Measurements from ENCODE around the gene HUWE1.
"Not testable (repeated sequence)": the region's sequence is repeated elsewhere in the genome, so short reads cannot be mapped to it uniquely, and the experiment has no call there.

HUWE1 gene
- total RNA-seq = 394 to 1,436 (median 695) reads per million in 9 experiments

DNA sequence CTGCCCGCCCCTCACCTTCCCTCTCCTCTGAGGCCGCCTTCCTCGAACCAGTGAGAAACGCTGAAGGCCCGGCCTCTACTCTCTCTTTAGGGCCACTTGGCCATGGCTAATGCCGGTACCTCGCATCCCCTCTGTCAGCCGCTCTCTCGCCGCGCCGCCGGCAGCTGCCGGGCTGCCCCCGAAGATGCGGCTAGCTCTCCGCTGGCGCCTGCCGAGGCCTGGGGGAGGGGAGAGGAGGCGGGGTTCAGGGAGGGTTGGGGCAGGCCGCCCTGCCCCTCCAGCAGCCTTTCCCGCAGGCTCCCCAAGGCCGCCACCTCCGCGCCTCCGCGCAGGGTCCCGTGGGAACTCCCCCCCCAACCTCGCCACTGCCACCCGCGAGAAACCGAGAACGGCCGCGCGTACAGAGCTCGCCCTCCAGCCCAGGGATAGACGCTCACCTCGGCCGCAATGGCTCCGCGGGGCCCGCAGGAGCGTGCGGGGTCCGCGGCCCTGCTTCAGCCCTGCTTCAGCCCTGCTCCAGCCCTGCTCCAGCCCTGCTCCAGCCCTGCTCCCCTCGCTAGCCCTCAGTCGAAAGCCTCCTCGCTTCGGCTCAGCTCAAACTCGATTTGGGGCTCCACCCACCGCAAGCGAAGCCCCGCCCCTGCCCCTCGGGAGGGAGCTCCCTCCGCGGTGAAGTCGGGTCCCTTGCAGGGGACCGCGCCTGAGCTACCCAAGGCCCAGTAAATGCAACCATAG lies at the start of gene HUWE1:
Gene HUWE1 (minus strand): TSS at position 569 of the 735 bp plus-strand sequence. CDS start 32,612 bp downstream, outside the sequence.
- Mint-ChIP-seq H3K4me3 (peak within 1 kb of the TSS; percentile 83 to 91), H3K27me3 (no peaks in the 10 kb centered on the region), H3K36me3 (ENCODE audit: insufficient read depth) (peaks cover 26% of the 10 kb centered on the region), H3K27ac (peak within 1 kb of the TSS; percentile 88 to 92), H3K4me1 (ENCODE audit: low read depth in 2 of 2) (peaks cover 13 to 23% of the 10 kb centered on the region in 2 donors), H3K9me3 (no peaks in the 10 kb centered on the region)
- ATAC-seq (replicated peaks) (peak; percentile 33), DNase-seq (peak; percentile 78 to 81 (median 80))

DNA sequence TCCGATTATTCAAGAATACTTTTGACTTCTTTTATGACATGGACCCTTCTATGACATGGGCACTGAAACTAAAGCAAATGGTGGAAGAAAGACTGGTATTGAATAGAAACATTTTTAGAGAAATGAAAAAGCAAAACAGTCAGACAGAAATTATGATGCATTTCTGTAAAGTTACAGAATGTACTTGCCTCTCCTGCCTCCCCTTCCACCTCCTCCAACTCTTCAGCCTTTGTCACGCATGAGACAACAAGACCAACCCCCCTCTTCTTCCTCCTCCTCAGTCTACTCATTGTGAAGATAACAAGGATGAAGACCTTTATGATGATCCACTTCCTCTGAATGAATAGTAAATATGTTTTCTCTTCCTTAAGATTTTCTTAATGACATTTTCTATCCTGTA lies 46.3 kb upstream of the HUWE1 start:
- H3K27ac Mint-ChIP-seq = no peak overlapping the region
- no peaks in the 10 kb centered on the region for H3K36me3 Mint-ChIP-seq (ENCODE audit: insufficient read depth)
- DNase-seq (no peak), ATAC-seq (replicated peaks) (no peak)
- peaks cover 3 to 6% of the 10 kb centered on the region in 2 donors for H3K4me1 Mint-ChIP-seq (ENCODE audit: low read depth in 2 of 2)
- peak overlapping the region in 1 of 2 donors; percentile 41 for H3K4me3 Mint-ChIP-seq
- no peaks in the 10 kb centered on the region for H3K27me3 Mint-ChIP-seq
- no peaks in the 10 kb centered on the region for H3K9me3 Mint-ChIP-seq

GRCh38 chrX:53729751-53730150 lies 43.2 kb upstream of the HUWE1 start:
- DNase-seq = no peak
- ATAC-seq (replicated peaks) = no peak
- Mint-ChIP-seq H3K4me3 (no peak overlapping the region), H3K27ac (no peak overlapping the region), H3K36me3 (ENCODE audit: insufficient read depth) (no peaks in the 10 kb centered on the region), H3K27me3 (no peaks in the 10 kb centered on the region), H3K4me1 (ENCODE audit: low read depth in 2 of 2) (peaks cover 3 to 6% of the 10 kb centered on the region in 2 donors), H3K9me3 (no peaks in the 10 kb centered on the region)

GRCh38 chrX:53728506-53728905 lies 42.0 kb upstream of the HUWE1 start:
- ATAC-seq (replicated peaks) (no peak), DNase-seq (no peak)
- Mint-ChIP-seq H3K27me3 (no peaks in the 10 kb centered on the region), H3K4me1 (ENCODE audit: low read depth in 2 of 2) (peaks cover 2 to 6% of the 10 kb centered on the region in 2 donors), H3K4me3 (no peak overlapping the region), H3K27ac (peak overlapping the region; percentile 61 to 73), H3K36me3 (ENCODE audit: insufficient read depth) (no peaks in the 10 kb centered on the region), H3K9me3 (no peaks in the 10 kb centered on the region)

- no peak overlapping the region for H3K27ac Mint-ChIP-seq
- H3K4me3 Mint-ChIP-seq = no peak overlapping the region
- H3K9me3 Mint-ChIP-seq = no peaks in the 10 kb centered on the region
- no peaks in the 10 kb centered on the region for H3K36me3 Mint-ChIP-seq (ENCODE audit: insufficient read depth)
- H3K4me1 Mint-ChIP-seq (ENCODE audit: low read depth in 2 of 2) = peaks cover 0 to 2% of the 10 kb centered on the region in 2 donors
- ATAC-seq (replicated peaks) (no peak), DNase-seq (no peak)
- H3K27me3 Mint-ChIP-seq = no peaks in the 10 kb centered on the region
These were observed 38.4 kb upstream of the HUWE1 start for GRCh38 chrX:53724872-53725271.

DNA sequence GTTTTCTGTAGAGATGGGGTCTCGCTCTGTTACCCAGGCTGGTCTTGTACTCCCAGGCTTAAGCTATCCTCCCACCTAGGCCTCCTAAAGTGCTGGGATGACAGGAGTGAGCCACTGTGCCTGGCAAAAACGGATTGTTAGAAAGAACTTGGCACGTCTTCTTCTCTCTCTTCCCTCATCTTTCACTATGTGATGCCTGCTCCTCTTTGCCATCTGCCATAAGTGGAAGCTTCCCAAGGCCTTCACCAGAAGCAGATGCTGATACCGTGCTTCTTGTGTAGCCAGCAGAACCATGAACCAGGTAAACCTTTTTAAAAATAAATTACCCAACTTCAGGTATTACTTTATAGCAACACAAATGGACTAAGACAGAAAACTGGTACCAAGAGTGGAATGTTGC lies 36.9 kb upstream of the HUWE1 start:
- Mint-ChIP-seq H3K27ac (no peak overlapping the region), H3K36me3 (ENCODE audit: insufficient read depth) (no peaks in the 10 kb centered on the region)

GRCh38 chrX:53721610-53722009 lies 35.1 kb upstream of the HUWE1 start:
- not testable (repeated sequence) for H3K27me3 Mint-ChIP-seq; DNase-seq; H3K36me3 Mint-ChIP-seq (ENCODE audit: insufficient read depth); H3K4me3 Mint-ChIP-seq; H3K4me1 Mint-ChIP-seq (ENCODE audit: low read depth in 2 of 2); H3K9me3 Mint-ChIP-seq; ATAC-seq (replicated peaks); H3K27ac Mint-ChIP-seq

More for the DNA sequence above, 36.9 kb upstream of the HUWE1 start:
- no peak overlapping the region for H3K4me3 Mint-ChIP-seq
- ATAC-seq (replicated peaks) = no peak
- no peaks in the 10 kb centered on the region for H3K4me1 Mint-ChIP-seq (ENCODE audit: low read depth in 2 of 2)
- no peaks in the 10 kb centered on the region for H3K9me3 Mint-ChIP-seq
- no peak for DNase-seq
- no peaks in the 10 kb centered on the region for H3K27me3 Mint-ChIP-seq

DNA sequence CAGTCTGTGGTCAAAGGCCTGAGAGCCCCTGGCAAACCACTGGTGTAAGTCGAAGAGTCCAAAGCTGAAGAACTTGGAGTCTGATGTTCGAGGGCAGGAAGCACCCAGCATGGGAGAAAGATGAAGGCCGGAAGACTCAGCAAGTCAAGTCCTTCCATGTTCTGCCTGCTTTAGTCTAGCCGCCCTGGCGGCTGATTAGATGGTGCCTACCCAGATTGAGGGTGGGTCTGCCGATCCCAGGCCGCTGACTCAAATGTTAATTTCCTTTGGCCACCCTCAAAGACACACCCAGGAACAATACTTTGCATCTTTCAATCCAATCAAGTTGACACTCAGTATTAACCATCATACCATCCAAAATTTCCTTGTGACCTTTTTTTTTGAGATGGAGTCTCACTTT lies 33.1 kb upstream of the HUWE1 start:
- not testable (repeated sequence) for H3K4me3 Mint-ChIP-seq; ATAC-seq (replicated peaks); H3K9me3 Mint-ChIP-seq; H3K27ac Mint-ChIP-seq; DNase-seq; H3K36me3 Mint-ChIP-seq (ENCODE audit: insufficient read depth); H3K27me3 Mint-ChIP-seq
- H3K4me1 Mint-ChIP-seq (ENCODE audit: low read depth in 2 of 2) = peaks cover 16 to 18% of the 10 kb centered on the region in 2 donors

- DNase-seq (no peak), ATAC-seq (replicated peaks) (no peak)
- Mint-ChIP-seq H3K36me3 (ENCODE audit: insufficient read depth) (no peaks in the 10 kb centered on the region), H3K4me3 (no peak overlapping the region), H3K27ac (peak overlapping the region; percentile 68 to 99), H3K4me1 (ENCODE audit: low read depth in 2 of 2) (peaks cover 27 to 28% of the 10 kb centered on the region in 2 donors), H3K27me3 (no peaks in the 10 kb centered on the region), H3K9me3 (no peaks in the 10 kb centered on the region)
These were observed 31.6 kb upstream of the HUWE1 start for GRCh38 chrX:53718073-53718472.

- ATAC-seq (replicated peaks) (no peak), DNase-seq (no peak)
- Mint-ChIP-seq H3K27me3 (no peaks in the 10 kb centered on the region), H3K27ac (peak overlapping the region; percentile 95 to 99), H3K9me3 (no peaks in the 10 kb centered on the region), H3K4me1 (ENCODE audit: low read depth in 2 of 2) (peaks cover 27 to 28% of the 10 kb centered on the region in 2 donors), H3K4me3 (no peak overlapping the region), H3K36me3 (ENCODE audit: insufficient read depth) (no peaks in the 10 kb centered on the region)
These were observed 30.7 kb upstream of the HUWE1 start for GRCh38 chrX:53717205-53717604.

- DNase-seq (peak; percentile 24 to 34 (median 26)), ATAC-seq (replicated peaks) (peak; percentile 44)
- H3K9me3 Mint-ChIP-seq = no peaks in the 10 kb centered on the region
- H3K4me3 Mint-ChIP-seq = peak overlapping the region; percentile 9 to 77
- H3K36me3 Mint-ChIP-seq (ENCODE audit: insufficient read depth) = no peaks in the 10 kb centered on the region
- no peaks in the 10 kb centered on the region for H3K27me3 Mint-ChIP-seq
- H3K27ac Mint-ChIP-seq = peak overlapping the region; percentile 95 to 99
- peaks cover 27 to 28% of the 10 kb centered on the region in 2 donors for H3K4me1 Mint-ChIP-seq (ENCODE audit: low read depth in 2 of 2)
These were observed 30.0 kb upstream of the HUWE1 start for GRCh38 chrX:53716328-53717088.

GRCh38 chrX:53715346-53715924 lies 28.9 kb upstream of the HUWE1 start:
- Mint-ChIP-seq H3K36me3 (ENCODE audit: insufficient read depth) (no peaks in the 10 kb centered on the region), H3K9me3 (no peaks in the 10 kb centered on the region), H3K27me3 (no peaks in the 10 kb centered on the region), H3K4me3 (peak overlapping the region; percentile 73 to 77), H3K27ac (peak overlapping the region; percentile 95 to 99), H3K4me1 (ENCODE audit: low read depth in 2 of 2) (peaks cover 27 to 28% of the 10 kb centered on the region in 2 donors)
- DNase-seq = no peak
- ATAC-seq (replicated peaks) = no peak

DNA sequence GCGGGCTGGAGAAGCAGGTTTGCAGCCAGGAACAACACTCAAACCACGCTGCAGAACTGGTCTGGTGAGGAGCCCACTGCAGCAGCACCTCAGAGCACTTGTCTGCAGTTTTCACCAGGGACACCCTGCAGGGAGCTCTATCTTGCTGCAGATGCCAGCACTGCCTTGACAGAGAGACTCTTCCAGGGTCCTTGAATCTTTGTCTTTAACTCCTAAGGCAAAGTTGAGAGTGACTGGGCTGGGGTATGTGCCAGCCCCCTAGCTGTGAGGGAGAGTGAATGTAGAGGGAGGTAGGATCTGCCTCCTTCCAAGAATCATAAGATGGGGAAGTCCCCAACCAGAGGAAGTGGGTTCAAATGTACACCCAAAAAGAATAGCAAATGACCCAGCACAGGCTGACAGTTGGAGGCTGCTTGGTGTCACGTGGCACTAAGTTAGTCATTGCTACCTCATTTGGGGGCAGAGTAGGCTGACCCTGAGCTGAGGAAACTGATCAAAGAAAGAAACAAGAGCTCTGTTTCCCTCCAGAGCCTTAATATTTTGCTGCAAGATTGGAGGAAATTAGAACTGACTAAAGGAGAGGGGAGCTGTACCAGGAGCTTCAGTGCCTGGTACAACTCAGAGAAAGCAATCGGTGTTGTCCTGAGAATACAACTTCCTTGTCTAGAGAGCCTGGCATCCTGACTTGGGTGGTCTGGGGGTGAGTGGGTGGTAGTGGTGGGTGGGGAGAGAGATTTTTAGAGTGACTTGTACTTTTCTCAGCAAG lies 28.2 kb upstream of the HUWE1 start:
- Mint-ChIP-seq H3K9me3 (no peaks in the 10 kb centered on the region), H3K4me3 (peak overlapping the region; percentile 73 to 77), H3K4me1 (ENCODE audit: low read depth in 2 of 2) (peaks cover 27 to 28% of the 10 kb centered on the region in 2 donors), H3K36me3 (ENCODE audit: insufficient read depth) (no peaks in the 10 kb centered on the region), H3K27me3 (no peaks in the 10 kb centered on the region), H3K27ac (peak overlapping the region; percentile 95 to 99)
- ATAC-seq (replicated peaks) (peak; percentile 82), DNase-seq (peak; percentile 35 to 48 (median 47))

Data from effector memory CD8-positive, alpha-beta T cell (primary cell).